ENCODE data around the gene TOR1B. TPM values are rescaled to one million over a fixed set of nuclear protein-coding genes. Genes with fewer than 3 reads are reported as not detected.
A peak's percentile ranks its signal among the peaks of the same experiment; 100 is the strongest.

The TOR1B gene
- polyA plus RNA-seq, 1 of the 3 experiments (the other 2 are of a cell fraction) = 37.4 TPM

GRCh38 chr9:129852579-129852978 is 49.6 kb downstream of the TOR1B start (continued):
- TF ChIP-seq, protein P1, sequence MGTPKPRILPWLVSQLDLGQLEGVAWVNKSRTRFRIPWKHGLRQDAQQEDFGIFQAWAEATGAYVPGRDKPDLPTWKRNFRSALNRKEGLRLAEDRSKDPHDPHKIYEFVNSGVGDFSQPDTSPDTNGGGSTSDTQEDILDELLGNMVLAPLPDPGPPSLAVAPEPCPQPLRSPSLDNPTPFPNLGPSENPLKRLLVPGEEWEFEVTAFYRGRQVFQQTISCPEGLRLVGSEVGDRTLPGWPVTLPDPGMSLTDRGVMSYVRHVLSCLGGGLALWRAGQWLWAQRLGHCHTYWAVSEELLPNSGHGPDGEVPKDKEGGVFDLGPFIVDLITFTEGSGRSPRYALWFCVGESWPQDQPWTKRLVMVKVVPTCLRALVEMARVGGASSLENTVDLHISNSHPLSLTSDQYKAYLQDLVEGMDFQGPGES (IDR thresholded peaks at IDR 0.05; ENCODE audit: low read depth, low read length) = no peak
- TF ChIP-seq MEF2A (IDR thresholded peaks at IDR 0.05; ENCODE audit: borderline replicate concordance, low read depth) (no peak), EZH2phosphoT487 (IDR thresholded peaks at IDR 0.05; ENCODE audit: borderline replicate concordance, low read depth) (no peak), USF1 (IDR thresholded peaks at IDR 0.05; ENCODE audit: borderline replicate concordance, low read depth) (no peak), RAD21 (IDR thresholded peaks at IDR 0.05; ENCODE audit: low read length) (peak; percentile 17; the same call in 1 of the 2 replicates), GABPA (IDR thresholded peaks at IDR 0.05; ENCODE audit: low read depth) (no peak), FOSL2 (IDR thresholded peaks at IDR 0.05; ENCODE audit: borderline replicate concordance, low read depth) (no peak), TCF12 (IDR thresholded peaks at IDR 0.05) (no peak), POLR2AphosphoS5 (IDR thresholded peaks at IDR 0.05; ENCODE audit: low read depth, low read length) (no peak), TEAD4 (IDR thresholded peaks at IDR 0.05; ENCODE audit: borderline replicate concordance, insufficient read depth) (no peak), NRF1 (IDR thresholded peaks at IDR 0.05; ENCODE audit: low read depth, low read length) (no peak), FOXJ3 (CRISPR knock-in tag; IDR thresholded peaks at IDR 0.05) (no peak), CHD2 (IDR thresholded peaks at IDR 0.05; ENCODE audit: low read length, partially characterized antibody) (peak; percentile 25), GATA2 (CRISPR knock-in tag; IDR thresholded peaks at IDR 0.05) (no peak), SMC3 (IDR thresholded peaks at IDR 0.05; ENCODE audit: low read depth, low read length) (no peak)

- no peak overlapping the region for H3K4me3 ChIP-seq (ENCODE audit: low read depth in 2 of 2, low read length in 1 of 2)
- WGBS (ENCODE audit: low lambda C conversion rate) = 78% methylated on average over 2 of the region's 3 CpGs
- H3K27ac ChIP-seq (ENCODE audit: low read depth in 2 of 2, low read length in 1 of 2) = peak overlapping the region in 1 of 2 experiments; percentile 96; a peak in 2 of 4 replicates
- no peaks in the 10 kb centered on the region for H3K9me3 ChIP-seq
- H3F3A ChIP-seq (replicated peaks; ENCODE audit: insufficient read depth) = peaks cover 3% of the 10 kb centered on the region
- H3K79me2 ChIP-seq (ENCODE audit: insufficient read depth) = no peaks in the 10 kb centered on the region
- CTCF ChIA-PET = interaction anchor here (1.4 kb wide), 1 partner anchor 13 kb away, joined by 4 read pairs; no protein-coding TSS in a partner anchor
- H4K20me1 ChIP-seq (ENCODE audit: insufficient read depth) = no peaks in the 10 kb centered on the region
- peaks cover 0 to 38% of the 10 kb centered on the region in 2 experiments; a peak in 2 of 4 replicates for H3K4me1 ChIP-seq (ENCODE audit: control insufficient read depth in 1 of 2, insufficient read depth in 2 of 2, low read depth in 1 of 2, low read length in 1 of 2)
- no peak overlapping the region for H3K4me2 ChIP-seq
- no peak for TF ChIP-seq EZH2phosphoT487 (IDR thresholded peaks at IDR 0.05; ENCODE audit: borderline replicate concordance, low read depth)
- no peak for TF ChIP-seq RXRA (IDR thresholded peaks at IDR 0.05; ENCODE audit: borderline replicate concordance, low read depth)
- TF ChIP-seq FOXJ3 (CRISPR knock-in tag; IDR thresholded peaks at IDR 0.05) = no peak
- TF ChIP-seq, protein P2, sequence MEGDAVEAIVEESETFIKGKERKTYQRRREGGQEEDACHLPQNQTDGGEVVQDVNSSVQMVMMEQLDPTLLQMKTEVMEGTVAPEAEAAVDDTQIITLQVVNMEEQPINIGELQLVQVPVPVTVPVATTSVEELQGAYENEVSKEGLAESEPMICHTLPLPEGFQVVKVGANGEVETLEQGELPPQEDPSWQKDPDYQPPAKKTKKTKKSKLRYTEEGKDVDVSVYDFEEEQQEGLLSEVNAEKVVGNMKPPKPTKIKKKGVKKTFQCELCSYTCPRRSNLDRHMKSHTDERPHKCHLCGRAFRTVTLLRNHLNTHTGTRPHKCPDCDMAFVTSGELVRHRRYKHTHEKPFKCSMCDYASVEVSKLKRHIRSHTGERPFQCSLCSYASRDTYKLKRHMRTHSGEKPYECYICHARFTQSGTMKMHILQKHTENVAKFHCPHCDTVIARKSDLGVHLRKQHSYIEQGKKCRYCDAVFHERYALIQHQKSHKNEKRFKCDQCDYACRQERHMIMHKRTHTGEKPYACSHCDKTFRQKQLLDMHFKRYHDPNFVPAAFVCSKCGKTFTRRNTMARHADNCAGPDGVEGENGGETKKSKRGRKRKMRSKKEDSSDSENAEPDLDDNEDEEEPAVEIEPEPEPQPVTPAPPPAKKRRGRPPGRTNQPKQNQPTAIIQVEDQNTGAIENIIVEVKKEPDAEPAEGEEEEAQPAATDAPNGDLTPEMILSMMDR (IDR thresholded peaks at IDR 0.05) = no peak
- no peak for TF ChIP-seq CHD2 (IDR thresholded peaks at IDR 0.05; ENCODE audit: low read length, partially characterized antibody)
- H3K9ac ChIP-seq = no peak overlapping the region
- H3K36me3 ChIP-seq (replicated peaks in 1 of 2; ENCODE audit: control insufficient read depth in 1 of 2, insufficient read depth in 2 of 2, low read length in 1 of 2) = peaks cover 10 to 63% of the 10 kb centered on the region in 2 experiments
- POLR2A ChIA-PET = interaction anchor here (0.6 kb wide), 1 partner anchor 920 kb away, joined by 3 read pairs; no protein-coding TSS in a partner anchor
- no peaks in the 10 kb centered on the region for H3K9me2 ChIP-seq
- H3K27me3 ChIP-seq (ENCODE audit: insufficient read depth) = no peaks in the 10 kb centered on the region
- H2AFZ ChIP-seq (ENCODE audit: low read depth) = no peak overlapping the region
- no peak for DNase-seq
Measured at GRCh38 chr9:129853614-129854013, 50.6 kb downstream of the TOR1B start.
